ENCODE results near the gene PRC1.
A peak's percentile ranks its signal among the peaks of the same experiment; 100 is the strongest.
"Not testable (repeated sequence)": the region's sequence is repeated elsewhere in the genome, so short reads cannot be mapped to it uniquely, and the experiment has no call there.

Gene PRC1

DNA sequence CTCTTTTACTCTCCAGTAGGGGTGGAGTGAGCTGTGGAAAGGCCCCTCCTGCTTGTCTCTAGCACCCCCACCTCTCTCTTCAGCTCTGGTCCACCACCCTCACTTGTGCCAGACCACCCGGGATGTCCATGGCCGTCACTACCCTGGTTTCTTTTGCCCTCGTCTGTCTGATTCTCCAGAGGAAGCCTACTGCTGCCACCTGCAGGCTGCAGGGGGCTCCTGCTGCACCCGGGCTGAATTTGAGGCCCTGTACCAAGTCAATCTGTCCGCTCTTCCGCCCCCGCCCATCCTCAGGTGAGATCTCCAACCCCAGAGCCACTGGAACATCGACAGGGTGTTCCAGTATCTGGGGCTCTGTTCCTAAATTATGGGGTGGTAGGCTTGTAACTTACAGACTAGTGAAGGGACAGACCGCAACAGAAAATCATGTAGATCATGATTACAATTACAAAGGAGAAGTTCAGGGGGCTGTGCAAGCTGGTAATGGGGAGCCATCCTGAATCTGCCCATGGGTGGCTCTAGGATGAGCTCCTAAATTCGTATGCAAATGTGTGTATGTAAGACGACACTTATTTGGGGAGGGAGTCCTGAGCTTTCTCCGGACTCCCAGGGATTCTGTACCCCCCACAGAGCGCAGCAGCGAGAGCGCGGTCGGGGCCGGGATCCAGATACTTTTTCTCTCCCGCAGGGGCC lies 59.9 kb downstream of the PRC1 start:
- DNase-seq (ENCODE audit: low spot score) = peak; percentile 87

DNA sequence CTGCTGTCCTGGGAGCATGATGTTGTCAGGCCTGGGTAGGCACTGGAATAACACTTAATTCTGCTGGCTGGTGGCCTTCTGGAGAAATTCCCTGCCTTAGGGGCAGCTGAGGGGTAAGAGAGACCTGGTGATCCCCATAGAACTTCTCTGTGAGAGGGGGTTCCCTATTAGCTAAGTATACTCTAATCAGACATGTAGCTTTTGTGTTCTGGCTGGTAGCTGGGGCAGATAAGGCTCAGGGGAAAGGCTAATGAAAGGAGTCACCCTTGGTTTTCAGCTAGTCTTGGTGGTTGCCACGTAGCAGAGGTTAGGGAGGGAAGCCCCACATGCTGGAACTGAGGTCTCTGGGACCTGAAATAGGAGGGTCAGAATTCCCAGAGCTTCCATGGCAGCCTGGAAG lies 61.0 kb downstream of the PRC1 start:
- no peak for DNase-seq (ENCODE audit: low spot score)

DNA sequence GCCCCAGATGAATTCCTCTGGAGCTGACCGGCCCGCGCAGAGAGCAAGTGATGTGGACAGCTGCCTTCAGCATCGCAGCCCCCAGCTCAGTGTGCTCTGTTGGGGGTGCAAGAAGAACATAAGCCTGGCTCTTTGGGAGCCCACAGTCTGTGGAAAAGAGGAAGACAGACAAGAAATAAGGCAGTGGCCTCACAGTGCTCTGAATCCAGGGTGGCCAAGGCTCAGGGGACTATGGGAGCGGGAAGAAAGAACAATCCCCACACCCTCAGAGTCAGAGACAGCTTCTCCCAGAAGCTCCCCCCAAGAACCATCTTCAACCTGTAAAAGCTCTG lies 61.7 kb downstream of the PRC1 start:
- DNase-seq (ENCODE audit: low spot score) = no peak

DNA sequence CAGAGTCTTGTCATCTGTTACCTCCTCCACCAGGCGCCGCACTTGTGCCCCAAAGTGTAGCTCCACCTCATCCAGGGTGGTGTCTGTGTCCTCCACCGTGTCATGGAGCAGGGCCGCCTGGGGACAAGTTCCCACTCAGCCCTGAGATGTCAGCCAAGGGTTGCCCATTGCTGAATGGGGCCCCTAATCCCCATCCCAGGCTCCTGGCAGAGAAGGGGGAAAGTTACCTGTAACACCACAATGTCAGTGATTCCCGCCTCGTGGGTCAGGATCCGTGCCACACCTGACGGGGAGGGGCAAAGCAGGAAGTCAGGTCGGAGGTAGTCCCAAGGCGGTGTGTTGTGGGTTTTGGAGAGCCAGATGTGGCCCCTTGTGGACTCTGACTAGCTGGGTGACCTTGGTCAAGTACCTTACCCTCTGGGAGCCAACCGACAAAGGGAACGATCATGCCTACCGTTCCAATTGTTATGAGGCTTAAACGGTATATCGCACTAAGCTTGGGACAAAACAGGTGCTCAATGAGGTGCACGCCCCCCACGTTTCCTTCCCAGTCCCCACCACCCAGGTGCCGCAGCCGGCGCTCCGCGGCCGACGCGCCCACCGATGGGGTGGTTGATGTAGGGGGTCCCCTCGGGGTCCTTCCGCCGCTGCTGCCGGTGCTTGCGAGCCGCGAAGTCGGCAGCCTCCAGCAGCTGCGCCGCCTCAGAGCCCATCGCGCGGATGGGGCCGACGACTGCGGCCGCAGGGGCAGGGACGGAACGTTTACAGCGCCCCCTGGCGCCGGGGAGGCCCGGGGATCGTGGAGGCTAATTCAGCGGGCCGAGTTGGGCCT lies 62.3 kb downstream of the PRC1 start, which contains the start of gene HDDC3:
Gene HDDC3, minus strand, starts transcription at position 722 of the 832 bp plus-strand sequence. Its CDS starts 9 bp downstream, at position 713.
- DNase-seq (ENCODE audit: low spot score) = peak; percentile 95

DNA sequence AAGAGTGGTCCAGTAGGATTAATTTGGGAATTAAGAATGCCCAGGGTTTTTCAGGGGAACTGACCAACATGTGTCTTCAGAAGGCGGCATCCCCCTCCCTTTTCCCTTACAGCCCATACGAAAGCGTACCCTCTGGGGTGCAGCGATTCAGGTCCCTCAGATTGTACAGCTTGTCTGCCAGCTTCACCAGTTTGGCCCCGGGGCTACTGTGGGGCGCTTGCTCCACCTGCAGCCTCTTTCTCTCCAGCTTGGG lies 62.8 kb downstream of the PRC1 start:
- no peak for DNase-seq (ENCODE audit: low spot score)

DNA sequence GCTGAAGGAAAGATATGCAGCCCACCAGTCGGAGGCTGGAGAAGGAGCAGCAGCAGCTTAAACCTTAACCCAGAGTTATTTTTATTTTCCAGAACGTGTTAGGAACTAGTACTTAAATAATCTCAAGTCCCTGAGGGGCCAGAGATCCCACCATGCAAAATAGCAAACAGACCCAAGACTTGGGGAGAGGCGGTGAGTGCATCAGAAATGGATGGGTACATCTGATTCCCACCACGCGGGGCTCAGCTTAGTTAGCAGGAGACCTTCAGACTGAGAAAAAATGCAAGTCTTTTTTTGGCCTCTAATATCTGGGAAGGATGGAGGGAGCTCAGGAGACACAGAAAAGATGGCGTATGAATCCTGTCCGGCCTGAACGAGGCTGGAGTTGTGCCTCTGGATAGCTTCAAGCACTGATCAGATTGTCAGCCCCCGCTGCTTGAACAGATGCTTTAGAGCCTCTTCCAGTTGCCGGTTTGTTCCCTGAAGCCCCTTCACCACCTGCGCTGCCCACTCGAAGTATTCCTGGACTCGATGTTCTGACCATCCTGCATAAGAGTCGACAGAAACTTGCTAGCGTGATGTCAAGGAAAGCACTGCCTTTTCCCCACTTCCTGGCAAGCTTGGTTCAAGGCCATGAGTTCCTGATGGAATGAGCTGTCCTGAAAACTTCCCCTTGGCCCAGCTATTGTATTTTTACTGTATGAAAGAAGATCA lies 63.3 kb downstream of the PRC1 start:
- no peak for DNase-seq (ENCODE audit: low spot score)

DNA sequence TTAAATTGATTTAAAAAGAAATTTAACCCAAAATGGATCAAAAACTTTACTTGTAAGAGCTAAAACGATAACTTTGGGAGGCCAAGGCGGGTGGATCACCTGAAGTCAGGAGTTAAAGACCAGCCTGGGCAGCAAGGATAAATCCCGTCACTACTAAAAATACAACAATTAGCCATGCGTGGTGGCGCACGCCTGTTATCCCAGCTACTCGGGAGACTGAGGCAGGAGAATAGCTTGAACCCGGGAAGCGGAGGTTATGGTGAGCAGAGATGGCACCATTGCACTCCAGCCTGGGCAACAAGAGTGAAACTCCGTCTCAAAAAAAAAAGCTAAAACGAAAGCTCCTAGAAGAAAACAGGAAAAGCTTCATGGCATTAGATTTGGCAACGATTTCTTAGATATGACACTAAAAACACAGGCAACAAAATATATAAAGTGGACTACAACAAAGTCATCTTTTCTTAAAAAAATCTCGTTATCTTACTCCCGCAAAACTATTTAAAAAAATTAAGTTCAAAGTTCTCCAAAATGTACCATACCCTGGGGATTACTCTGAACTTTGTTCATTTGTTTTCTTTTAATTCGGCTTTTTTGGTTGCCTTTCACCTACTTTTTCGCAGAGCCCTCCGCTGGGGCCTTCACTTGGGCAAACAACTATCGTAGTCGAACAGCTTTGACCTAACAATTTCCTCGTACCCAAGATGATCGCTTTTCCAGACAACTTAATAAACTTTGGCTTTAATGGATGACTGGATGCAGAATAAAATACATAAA lies 64.9 kb downstream of the PRC1 start:
- no peak for DNase-seq (ENCODE audit: low spot score)

DNA sequence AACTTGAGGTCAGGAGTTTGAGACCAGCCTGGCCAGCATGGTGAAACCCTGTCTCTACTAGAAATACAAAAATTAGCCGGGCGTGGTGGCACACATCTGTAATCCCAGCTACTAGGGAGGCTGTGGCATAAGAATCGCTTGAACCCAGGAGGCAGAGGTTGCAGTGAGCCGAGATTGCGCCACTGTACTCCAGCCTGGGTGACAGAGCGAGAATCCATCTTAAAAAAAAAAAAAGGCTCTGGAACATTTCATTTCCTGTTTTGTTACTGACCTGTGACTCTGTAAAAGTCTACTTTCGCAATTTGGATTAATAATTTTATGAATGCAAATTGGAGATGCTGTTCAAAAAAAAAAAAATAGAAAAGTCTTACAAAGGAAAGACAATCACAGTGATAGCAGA lies 66.2 kb downstream of the PRC1 start:
- DNase-seq (ENCODE audit: low spot score) = not testable (repeated sequence)

DNA sequence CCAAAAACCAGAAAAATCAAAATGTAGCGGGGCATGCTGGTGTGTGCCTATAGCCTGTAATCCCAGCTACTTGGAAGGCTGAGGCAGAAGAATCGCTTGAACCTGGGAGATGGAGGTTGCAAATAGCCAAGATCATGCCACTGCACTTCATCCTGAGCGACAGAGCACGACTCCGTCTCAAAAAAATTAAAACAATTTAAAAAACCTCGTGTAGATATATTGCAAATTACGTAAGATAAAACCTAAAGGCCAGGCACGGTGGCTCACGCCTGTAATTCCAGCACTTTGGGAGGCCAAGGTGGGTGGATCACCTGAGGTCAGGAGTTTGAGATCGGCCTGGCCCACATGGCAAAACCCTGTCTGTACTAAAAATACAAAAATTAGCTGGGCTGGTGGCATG lies 67.6 kb downstream of the PRC1 start:
- not testable (repeated sequence) for DNase-seq (ENCODE audit: low spot score)

DNA sequence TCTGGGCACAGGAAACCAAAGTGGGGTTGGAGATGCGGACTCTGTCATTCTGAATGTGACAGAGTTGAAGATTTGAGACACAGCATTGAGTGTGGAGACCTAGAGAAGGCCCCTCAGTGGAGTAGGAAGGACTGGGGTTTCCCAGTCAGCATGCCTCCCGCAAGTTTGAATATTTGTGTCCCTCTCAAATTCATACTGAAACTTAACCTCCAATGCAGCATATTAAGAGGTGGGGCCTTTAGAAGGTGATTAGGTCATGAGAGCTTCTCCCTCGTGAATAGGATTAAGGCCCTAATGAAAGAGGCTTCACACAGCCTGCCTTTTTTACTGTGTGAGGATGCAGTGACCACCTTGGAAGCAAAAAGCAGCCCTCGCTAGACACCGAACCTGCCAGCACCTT lies 70.0 kb downstream of the PRC1 start:
- no peak for DNase-seq (ENCODE audit: low spot score)

DNA sequence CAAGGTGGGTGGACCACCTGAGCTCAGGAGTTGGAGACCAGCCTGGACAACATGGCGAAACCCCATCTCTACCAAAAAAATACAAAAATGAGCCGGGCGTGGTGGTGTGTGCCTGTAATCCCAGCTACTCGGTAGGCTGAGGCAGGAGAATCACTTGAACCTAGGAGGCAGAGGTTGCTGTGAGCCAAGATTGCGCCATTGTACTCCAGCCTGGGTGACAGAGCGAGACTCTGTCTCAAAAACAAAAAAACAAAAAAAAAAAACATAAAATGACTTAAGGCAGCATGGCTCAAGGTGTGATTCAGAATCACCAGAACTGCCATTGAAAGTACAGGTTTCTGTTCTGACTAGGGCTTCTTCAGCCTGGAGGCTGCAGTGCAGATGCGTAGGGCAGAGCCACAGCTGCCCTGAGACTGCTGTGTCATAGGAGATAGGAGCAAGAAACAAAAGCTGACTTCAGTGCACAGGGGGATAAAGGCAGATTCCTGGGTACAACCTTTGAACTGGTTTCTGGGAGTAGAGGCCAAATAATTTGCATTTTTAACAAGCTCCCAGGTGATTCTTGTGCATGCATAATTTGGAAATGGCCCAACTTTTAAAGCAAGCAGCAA lies 71.5 kb downstream of the PRC1 start:
- DNase-seq (ENCODE audit: low spot score) = not testable (repeated sequence)

DNA sequence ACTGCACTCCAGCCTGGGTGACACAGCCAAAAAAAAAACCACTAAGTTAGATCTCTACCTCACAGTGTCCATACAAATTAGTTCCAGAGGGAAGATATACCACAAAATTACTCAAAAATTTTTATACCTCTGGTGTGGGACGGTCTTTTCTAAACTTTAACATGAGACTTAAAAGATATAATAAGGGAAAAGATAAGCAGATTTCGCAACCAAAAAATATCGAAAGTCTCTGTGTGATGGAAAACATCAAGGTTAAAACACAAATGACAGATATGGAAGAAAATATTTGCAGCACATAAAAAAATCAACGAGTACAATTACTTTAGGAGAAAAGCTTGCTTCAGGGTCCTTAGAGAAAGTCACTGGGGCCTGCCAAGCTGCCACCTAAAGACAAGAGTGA lies 72.4 kb downstream of the PRC1 start:
- DNase-seq (ENCODE audit: low spot score) = no peak

DNA sequence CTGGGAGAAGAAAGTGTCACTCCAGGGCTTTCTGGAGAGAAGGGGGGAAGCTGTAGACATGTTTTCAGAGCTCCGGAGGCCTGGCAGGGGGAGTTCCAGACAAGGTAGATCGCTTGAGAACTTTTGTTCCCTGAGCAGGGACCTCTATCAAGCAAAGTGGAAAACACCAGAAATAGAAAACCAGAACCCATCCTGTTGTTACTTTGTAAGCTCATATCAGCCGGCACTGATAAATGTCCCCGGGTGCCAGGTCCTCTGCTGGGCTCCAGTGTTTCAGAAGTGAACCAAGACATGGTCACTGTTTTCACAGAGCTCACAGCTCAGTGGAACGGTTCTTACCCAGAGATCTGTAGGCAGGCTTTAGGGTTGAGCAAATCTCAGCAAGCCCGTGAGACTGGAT lies 75.5 kb downstream of the PRC1 start:
- DNase-seq (ENCODE audit: low spot score) = no peak

DNA sequence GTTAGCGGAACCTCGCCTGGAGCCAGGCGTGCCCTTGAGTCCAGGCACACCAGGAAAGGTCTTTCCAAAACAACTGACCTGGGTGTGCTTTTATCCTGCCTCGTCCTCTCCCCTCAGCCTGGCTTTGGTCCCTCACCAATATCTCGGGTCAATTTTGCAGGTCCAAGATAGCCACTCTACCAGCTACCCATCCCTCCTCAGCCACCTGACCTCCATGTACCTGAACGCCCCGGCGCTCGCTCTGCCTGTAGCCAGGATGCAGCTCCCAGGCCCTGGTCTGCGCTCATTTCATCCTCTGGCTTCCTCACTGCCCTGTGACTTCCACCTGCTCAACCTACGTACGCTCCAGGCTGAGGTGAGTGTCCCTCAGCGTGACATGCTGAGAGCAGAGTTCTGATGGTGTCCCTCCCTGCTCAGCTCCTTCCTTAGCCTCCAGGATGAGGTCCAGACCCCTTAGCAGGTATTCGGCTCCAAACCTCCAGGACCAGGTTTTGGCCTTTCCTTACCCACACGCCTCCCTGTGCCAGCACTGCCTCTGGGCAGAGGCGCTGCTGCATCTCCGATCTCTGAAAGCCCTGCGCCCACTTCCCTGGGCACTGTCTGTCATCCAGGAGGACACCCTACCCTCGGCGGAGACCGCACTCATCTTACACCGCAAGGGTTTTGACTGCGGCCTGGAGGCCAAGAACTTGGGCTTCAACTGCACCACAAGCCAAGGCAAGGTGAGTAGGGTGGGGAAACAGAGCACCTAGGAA lies 76.1 kb downstream of the PRC1 start:
- DNase-seq (ENCODE audit: low spot score) = no peak

DNA sequence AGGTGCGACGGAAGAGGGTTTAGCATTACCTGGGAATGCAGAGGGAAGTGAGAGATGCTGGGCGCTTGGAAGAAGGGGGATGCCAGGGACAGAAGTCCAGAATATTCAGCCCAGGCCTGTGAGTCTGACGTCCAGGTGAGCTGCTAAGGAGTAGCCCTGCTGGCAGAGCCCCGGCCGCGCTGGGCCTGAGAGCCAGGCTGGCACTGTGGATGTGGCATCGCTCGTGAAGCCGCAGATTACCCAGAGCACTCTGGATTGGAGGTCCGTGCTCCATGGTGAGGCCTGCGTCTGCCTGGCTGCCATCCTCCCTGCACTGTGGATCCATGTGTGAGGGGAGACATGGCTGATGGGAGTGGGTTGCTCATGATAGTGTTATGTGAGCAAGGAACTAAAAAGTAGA lies 76.8 kb downstream of the PRC1 start:
- DNase-seq (ENCODE audit: low spot score) = no peak

DNA sequence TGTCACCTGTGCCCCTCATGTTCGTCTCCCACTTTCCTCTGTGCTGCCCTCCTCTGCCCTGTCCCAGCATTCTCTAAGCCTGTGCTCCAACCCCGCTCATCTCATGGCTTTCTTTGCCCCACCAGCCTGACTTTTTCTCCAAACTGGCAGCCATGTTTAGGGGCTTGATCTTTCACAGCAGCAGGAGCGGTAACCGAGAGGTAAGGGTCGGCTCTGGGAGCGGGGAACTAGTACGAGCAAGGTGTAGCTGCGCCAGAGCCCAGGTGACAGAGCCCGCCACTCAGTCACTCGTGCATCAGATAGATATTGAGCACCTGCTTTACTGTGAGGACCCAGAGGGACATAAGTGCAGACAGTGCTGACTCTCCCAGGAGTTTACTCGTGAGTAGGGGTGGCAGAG lies 77.9 kb downstream of the PRC1 start:
- no peak for DNase-seq (ENCODE audit: low spot score)
